GM08714 (cell line): ENCODE data around the gene AMOTL1.

Source experiments
- H3K4me3 ChIP-seq: fragments of 200-500 bp; sonication (Bioruptor generic); 2 replicates; pipeline ENCODE4 v1.5.1; 2014; ENCODE audit warnings: mild to moderate bottlenecking, low read length, inconsistent platforms
- ZNF274 ChIP-seq: IDR thresholded peaks from 2 replicates; pipeline ENCODE4 v1.6.1; 2012; ENCODE audit warnings: mild to moderate bottlenecking, low read depth, low read length

Gene AMOTL1

DNA sequence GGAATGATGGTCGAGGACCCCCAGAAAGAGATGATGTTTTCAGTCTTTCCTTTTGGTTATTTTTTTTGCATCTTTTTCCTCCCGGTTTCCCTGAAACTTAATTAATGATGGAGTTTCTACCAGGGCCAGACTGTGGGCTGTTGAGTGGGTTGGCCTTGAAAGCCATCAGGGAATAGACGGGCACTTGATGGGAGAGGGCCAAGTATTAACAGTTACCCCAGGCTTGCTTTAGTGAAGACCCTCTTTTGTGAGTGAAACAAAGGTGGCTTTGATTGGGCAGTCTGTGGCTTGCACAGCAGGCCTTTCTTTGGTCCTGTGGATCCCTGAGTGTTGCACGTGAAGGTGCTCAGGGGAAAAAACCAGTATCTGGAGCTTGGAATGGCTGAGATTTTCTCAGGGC is 56.9 kb downstream of the AMOTL1 start:
- no peak overlapping the region for H3K4me3 ChIP-seq
- TF ChIP-seq ZNF274 = no peak

DNA sequence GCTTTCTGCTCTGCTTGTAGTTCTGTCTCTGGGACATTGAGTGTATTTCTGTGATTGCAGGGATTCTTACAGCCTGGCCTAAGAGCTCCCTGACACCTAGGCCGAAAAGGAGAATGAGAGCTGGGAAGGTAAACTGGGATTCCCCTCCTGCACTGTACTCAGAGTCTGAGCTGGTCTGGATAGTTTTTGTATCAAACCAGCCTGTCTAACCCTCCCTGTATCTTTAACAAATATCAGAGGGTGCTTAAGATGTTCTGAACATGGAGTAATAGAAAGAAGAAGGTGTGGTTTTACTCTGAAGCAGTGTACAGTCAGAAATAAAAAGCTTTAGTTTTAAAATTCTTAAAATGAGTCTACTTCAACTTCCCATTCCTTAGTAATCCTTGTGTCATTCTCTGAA is 57.3 kb downstream of the AMOTL1 start:
- no peak for TF ChIP-seq ZNF274
- no peak overlapping the region for H3K4me3 ChIP-seq

DNA sequence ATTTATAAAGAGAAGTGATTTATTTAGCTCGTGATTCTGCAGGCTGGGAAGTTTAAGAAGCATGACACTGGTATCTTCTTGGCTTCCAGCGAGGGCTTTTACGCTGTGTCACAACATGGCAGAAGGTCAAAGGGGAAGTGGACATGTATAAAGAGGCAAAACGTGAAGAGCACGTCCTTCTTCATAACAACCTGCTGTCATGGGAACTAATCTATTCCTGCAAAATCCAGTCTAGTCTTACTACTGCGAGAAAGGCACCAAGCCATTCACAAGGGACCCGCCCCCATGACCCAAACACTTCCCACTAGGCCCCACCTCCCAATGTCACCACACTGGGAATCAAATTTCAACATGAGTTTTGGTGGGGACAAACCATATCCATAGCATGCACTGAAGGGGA is 58.3 kb downstream of the AMOTL1 start:
- no peak for TF ChIP-seq ZNF274
- H3K4me3 ChIP-seq = no peak overlapping the region

DNA sequence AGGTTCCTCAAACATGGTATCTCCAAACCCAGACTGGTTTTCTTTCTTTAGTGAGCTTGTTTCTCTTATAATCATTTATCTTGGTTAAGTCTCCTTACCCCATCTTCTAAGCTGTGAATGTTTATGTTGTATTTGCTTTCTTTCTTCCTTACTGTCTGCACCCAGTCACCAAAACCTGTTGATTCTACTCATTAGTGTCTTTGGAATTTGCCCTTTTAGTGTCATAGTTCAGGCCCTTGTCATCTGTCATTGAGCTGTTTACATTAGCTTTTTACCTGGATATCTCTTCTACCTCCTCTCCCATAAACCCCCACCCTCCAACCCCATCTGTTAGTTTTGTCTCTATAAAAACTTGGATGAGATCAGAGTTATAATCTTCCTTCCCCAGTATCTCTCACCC is 59.9 kb downstream of the AMOTL1 start:
- no peak overlapping the region for H3K4me3 ChIP-seq

DNA sequence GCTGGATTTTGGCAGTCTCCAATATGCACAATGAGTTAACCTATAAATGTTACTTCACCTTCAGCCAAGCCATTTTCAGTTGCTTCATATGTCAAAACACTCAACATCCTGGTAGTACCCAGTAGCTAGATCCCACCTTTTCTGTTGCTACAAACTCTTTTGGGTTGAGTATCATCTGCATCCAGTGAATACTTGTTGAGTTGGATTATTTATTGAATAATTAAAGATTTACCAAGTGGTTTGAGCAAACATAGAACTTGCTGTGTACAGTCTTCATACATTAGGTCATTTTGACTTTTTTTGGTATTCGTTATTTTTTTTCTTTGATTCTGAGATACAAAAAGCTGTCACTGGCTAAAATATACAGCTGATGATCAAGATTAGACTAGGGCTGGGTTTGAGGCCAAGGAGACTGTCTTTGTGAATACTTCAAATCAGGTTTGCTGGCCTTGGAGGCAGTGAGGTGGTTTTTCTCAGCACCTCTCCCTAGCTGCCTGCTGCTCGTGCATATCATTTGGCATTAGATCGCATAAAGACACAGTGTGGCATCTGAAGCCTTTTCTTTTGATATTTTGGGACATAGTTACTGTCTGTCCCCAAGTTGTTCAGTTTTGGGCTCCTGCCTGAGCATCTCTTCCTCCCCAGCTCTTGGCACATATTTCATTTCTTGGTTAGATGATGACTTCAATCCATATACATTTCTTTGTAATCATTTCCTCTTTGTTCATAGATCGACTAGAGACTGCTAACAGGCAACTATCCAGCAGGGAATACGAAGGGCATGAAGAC is 62.8 kb downstream of the AMOTL1 start:
- TF ChIP-seq ZNF274 = no peak

More for the DNA sequence above, 59.9 kb downstream of the AMOTL1 start:
- no peak for TF ChIP-seq ZNF274

DNA sequence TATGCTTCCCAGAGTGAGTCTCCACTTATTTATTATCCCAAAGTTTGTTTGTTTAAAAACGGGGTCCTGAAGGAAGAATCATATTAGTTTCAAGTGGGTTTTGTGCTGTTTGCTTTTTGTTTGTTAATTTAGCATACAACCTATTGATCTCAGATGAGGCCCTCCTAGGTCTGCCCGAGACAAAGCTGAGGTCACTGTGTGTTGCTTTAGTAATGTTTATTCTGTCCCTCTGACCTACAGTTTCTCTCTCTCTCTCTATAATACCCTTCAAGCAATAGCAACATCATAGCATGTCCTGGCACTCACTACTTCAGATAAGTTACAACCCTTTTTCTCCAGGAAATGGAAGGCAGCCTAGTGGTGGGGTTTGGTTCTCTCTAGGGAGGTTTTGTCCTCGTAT is 63.4 kb downstream of the AMOTL1 start:
- TF ChIP-seq ZNF274 = no peak
- no peak overlapping the region for H3K4me3 ChIP-seq

More for the DNA sequence above, 62.8 kb downstream of the AMOTL1 start:
- H3K4me3 ChIP-seq = no peak overlapping the region

DNA sequence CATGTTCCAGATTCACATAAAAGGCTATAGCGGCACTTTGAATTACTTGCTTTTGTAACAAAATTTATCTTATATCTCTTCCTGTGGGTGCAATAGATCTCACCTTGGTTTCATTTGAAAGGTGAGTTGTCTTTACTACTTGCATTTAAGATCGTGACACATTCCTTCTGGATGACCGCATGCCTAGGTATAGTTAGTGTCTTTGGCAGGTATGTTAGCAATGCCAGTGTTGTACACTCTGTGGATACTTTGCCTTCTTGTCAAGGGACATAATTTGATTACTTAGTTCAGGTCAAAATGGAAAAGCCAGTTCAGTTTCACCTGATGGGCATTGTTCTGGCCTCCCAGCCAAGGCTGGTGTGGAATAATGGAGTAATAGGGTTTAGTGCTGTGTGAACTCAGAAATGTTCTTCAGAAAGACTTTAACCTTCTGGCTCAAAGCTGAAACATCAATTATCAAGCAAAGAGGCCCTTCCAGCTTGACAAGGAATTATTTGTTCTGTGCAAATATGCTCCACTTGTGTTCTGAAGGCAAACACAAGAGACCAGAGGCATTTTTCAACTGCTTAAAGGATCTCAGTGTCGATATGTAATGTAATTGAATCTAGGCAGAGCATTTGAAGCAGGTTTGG is 64.6 kb downstream of the AMOTL1 start:
- no peak for TF ChIP-seq ZNF274
- no peak overlapping the region for H3K4me3 ChIP-seq

DNA sequence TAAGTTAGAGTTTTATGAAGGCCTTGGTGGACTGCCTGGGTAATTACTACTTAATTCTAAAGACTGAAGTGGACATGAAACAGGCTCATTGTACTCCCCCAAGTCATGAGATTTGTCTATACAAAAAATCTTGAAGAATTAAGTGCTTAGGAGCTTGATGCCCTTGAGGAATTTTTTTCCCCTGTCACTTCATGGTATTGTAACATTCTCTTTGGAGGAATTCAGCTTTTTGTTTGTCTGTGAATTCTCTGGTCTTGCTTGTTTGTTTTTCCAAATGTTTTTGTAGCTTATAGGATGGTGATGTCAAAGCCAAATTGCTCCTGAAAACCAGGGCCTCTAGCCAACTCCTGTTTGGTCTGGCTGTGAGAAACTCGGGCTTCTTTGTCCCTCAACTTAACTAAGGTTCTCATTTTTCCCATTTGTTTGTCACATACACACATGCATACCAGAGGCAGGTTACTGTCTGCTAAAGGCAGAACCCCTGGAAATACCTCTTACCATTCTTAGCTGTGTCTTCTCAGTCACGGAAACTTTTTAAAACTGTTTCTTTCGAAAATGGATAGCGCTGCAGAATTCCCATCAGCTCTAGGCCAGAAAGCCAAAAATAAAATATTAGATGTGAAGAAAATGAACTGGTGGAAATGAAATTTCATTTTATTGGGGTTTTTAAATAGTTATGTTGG is 66.9 kb downstream of the AMOTL1 start:
- no peak for TF ChIP-seq ZNF274
- no peak overlapping the region for H3K4me3 ChIP-seq

DNA sequence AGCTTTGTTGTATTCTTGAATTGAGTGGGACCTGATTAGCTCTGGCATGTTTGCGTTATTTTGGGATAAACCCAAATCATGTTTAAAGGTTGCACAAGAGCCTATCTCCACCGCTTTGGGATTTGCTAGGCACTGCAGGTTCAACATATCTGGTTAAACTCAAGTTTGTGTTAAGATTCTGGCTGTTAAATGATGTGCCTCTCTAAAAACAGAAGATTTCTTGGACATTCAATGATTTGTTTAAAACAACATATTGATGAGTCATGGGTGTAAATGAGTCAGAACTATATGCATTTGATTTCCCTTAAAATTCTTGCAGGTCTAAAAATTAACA is 67.4 kb downstream of the AMOTL1 start:
- TF ChIP-seq ZNF274 = no peak
- H3K4me3 ChIP-seq = no peak overlapping the region

DNA sequence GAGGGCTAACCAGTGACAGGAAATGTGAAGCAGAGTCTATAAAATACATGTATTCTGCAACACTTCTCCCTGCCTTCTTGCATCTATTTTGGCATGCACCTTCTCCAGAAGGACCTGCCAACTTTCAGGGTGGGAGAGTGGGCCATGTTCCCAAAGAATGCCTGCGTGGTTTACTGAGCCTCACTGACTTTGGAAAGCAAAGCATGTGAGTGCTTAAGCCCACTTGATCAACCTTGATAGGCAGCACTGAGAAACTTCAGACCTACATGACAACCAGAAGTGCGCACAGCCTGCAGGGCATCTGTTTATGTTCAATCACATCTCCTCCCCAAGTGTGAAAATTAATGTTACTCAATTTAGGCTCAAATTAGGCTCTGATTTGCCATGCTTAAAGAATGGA is 69.2 kb downstream of the AMOTL1 start:
- TF ChIP-seq ZNF274 = no peak
- H3K4me3 ChIP-seq = no peak overlapping the region

DNA sequence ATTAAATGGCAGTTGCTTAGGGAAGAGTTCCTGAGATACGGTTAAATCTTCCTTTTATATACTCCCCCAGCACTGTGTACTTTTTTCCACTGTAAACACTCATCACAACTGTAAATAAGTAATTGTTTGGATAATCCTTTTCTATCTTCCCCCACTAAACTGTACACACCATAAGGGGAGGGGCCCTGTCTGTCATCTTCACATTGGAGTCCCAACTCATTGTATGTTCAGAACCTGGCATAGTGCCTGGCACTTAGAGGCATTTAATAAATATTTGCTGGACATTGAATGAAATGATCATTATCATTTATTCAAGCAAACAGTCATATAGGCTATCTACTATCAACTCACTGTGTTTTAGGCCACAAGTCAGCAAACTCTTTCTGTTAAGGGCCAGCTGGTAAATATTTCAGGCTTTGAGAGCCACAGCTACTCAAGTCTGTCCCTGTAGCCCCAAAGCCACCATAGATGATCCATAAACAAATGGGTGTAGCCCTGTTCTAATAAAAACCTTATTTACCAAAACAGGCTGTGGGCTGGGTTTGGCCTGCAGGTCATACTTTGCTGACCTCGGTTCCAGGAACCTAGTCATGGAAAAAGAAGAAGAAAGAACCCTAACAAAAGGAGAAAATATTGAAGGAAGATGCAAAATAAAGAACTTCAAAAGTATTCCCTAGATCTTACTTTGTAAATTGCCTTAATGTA is 70.0 kb downstream of the AMOTL1 start:
- TF ChIP-seq ZNF274 = no peak
- no peak overlapping the region for H3K4me3 ChIP-seq

DNA sequence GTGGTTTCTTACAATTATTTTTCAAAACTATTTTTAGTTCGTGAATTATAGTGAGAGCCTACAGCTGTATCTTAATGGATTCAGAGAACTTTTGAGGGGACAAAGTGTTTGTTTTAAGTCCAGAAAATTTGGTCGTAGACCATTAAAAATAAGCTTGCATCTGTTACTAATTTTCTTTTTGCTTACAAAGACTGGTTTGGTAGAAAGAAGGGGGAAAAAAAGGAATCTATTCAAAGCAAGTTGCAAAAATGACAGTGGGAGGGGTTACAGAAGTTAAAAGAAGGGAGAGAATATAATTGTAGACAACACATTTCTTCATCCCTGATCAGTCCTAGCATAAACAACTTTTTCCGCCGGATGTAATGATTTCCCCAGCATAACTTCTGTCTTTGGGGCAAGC is 72.1 kb downstream of the AMOTL1 start:
- no peak overlapping the region for H3K4me3 ChIP-seq
- TF ChIP-seq ZNF274 = no peak

DNA sequence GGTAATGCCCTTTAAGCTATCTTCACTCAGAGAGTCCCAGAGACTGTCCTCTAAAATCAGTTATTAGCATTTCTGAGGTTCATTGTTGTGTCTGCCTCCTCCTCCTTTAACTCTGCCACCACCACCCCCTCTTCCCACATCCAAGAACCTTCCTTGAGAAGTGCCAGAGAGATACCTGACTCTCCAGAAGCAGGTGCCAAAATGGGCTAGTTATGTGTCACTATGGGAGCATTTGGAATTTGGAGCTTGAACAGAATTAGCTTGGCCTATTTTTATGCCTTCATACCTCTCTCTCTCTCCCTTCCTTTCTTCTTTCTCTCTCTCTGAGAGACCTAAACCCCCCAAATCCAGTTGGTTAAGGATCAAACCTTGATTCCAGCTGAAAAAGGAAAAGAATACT is 75.9 kb downstream of the AMOTL1 start:
- TF ChIP-seq ZNF274 = no peak

DNA sequence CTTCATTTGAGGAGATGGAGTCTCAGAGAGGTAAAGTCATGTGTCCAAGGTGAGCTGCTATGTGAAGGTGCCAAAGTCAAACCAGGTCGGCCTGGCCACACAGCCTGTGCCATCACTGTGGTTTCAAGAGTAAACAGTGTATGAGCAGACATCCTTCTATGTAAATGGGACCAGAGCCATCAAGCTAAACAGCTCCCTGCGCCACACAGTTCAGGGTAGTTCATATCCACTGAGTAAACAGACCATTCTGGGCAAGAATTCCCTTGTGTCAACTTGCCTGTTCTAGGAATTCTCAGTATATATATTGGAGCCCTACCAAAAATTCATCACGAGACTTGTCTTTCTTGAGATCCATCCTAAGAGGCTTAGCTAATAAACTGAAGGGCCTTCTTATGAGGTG is 77.5 kb downstream of the AMOTL1 start:
- TF ChIP-seq ZNF274 = no peak
- no peak overlapping the region for H3K4me3 ChIP-seq

More for the DNA sequence above, 75.9 kb downstream of the AMOTL1 start:
- H3K4me3 ChIP-seq = no peak overlapping the region
